NCI-H1417 (cell line): ENCODE results near the gene SLC38A11.
"Not testable (repeated sequence)": the region's sequence is repeated elsewhere in the genome, so short reads cannot be mapped to it uniquely, and the experiment has no call there.

Source experiments
- DNase-seq, 3 experiments: peaks; one replicate each; lab custom pipeline; 2025; lab: John Stamatoyannopoulos, UW

Gene SLC38A11, protein sequence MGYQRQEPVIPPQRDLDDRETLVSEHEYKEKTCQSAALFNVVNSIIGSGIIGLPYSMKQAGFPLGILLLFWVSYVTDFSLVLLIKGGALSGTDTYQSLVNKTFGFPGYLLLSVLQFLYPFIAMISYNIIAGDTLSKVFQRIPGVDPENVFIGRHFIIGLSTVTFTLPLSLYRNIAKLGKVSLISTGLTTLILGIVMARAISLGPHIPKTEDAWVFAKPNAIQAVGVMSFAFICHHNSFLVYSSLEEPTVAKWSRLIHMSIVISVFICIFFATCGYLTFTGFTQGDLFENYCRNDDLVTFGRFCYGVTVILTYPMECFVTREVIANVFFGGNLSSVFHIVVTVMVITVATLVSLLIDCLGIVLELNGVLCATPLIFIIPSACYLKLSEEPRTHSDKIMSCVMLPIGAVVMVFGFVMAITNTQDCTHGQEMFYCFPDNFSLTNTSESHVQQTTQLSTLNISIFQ

GRCh38 chr2:164954954-164955701, at the start of gene SLC38A11:
SLC38A11 (minus strand) TSS chr2:164955525; CDS start chr2:164955247, 278 bp downstream.
- no peak for DNase-seq

- no peak for DNase-seq
Measured at GRCh38 chr2:165003443-165004130, 48.3 kb upstream of the SLC38A11 start.

DNA sequence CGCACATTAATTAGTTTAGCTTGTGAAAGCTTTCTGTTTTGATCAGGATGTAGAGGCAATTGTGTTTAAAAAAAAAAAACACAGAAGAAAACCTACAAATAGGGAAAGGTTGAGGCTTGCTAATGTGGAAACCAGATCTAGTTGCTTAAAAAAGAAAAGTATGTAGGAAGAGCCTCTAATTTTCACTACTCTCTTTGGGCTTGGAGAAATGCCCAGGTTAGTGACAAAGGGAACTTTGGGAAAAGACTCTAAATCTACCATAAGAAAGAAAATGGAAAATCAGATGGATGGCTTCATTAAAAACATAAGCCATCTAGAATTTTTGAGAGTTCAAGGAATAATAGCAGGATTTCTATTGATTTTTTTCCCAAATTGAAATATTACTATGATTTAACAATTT, 47.3 kb upstream of the SLC38A11 start:
- no peak for DNase-seq

DNA sequence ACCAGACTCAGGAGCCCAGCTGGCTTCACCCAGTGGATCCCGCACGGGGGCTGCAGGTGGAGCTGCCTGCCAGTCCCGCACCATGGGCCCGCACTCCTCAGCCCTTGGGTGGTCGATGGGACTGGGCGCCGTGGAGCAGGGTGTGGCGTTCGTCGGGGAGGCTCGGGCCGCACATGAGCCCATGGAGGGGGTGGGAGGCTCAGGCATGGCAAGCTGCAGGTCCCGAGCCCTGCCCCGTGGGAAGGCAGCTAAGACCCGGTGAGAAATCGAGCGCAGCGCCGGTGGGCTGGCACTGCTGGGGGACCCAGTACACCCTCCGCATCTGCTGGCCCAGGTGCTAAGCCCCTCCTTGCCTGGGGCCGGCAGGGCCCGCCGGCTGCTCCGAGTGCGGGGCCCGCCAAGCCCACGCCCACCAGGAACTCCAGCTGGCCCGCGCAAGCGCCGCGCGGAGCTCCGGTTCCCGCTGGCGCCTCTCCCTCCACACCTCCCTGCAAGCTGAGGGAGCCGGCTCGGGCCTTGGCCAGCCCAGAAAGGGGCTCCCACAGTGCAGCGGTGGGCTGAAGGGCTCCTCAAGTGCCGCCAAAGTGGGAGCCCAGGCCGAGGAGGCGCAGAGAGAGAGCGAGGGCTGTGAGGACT, 39.5 kb upstream of the SLC38A11 start:
- DNase-seq, result not testable (repeated sequence)

- DNase-seq, result peak in 1 of 3 experiments; percentile 8
Measured at GRCh38 chr2:164993287-164994016, 38.1 kb upstream of the SLC38A11 start.

- peak; percentile 19 to 76 (median 51) for DNase-seq
Measured at GRCh38 chr2:164992818-164993217, 37.5 kb upstream of the SLC38A11 start.

- DNase-seq, result not testable (repeated sequence)
Measured at GRCh38 chr2:164992093-164992454, 36.7 kb upstream of the SLC38A11 start.

DNA sequence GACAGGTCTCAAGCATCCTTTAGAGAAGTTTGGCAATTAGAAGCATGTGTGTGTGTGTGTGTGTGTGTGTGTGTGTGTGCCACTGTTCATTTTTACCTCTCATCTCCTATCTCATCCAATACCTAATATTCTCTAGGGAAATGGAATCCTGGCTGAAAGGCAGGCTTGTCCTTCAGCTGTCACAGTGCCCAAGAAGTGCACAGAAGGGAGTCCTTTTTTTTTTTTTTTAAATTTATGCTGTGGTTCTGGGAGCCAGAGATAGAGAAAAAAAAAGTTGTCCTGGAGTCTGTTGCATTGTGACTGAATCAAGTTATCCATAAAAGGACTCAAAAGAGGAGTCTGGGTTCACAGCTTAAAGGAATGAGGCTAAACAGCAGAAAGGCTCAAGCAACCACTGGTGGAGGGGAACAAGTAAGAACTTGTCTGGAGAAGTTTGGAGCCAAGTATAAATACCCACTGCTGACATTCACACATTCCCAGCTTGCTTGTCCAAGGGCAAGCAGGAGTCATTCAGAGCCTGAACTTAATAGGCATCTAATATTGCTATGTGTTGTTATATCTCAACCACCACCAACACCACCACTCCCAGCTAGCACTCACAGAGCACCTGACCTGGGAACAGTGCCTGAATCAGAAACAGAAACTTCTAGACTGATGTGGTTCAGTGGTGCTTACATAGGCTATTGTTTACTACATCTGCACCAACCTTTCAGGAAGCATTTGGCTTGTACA, 36.2 kb upstream of the SLC38A11 start:
- DNase-seq, result not testable (repeated sequence)

GRCh38 chr2:164990953-164991352, 35.6 kb upstream of the SLC38A11 start:
- not testable (repeated sequence) for DNase-seq

DNA sequence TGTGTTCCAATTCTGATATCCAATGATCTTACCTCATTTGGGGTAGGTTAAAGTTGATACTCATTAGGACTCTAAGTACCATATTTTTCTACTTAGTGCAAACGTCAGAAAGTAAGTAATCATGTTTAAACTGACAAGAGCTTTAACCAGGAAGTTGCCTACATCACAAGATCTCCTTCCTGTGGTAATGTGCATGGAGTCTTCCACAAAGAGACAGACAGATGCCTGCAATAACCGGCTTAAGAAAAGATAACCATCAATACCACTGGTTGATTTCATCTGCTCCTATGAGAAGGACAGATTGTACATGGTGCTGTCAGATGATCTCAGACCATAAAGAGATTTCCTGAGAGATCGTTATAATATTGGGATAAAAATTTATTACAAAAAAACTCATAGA, 33.5 kb upstream of the SLC38A11 start:
- not testable (repeated sequence) for DNase-seq

GRCh38 chr2:164986027-164986426, 30.7 kb upstream of the SLC38A11 start:
- DNase-seq, result not testable (repeated sequence)

GRCh38 chr2:164984428-164984827, 29.1 kb upstream of the SLC38A11 start:
- no peak for DNase-seq

- no peak for DNase-seq
Measured at GRCh38 chr2:164981217-164981990, 26.1 kb upstream of the SLC38A11 start.

DNA sequence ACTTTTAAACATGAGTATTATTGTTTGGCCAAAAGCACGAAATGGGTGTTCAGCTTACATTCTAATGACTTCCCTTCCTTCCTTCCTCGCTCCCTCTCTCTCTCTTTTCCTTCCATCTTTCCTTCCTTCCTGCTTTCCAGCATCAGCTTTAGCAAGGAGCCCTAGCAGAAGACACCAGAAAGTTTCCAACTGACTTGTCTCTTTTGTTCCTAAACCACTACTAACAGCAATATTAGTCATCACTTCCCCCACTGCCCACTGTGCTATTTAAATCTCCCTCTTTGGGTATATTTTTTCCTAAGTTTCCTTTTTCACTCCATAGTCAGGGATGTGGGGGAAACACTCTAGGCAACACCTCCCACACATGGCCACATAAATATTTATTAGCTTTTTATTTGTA, 25.4 kb upstream of the SLC38A11 start:
- not testable (repeated sequence) for DNase-seq

DNA sequence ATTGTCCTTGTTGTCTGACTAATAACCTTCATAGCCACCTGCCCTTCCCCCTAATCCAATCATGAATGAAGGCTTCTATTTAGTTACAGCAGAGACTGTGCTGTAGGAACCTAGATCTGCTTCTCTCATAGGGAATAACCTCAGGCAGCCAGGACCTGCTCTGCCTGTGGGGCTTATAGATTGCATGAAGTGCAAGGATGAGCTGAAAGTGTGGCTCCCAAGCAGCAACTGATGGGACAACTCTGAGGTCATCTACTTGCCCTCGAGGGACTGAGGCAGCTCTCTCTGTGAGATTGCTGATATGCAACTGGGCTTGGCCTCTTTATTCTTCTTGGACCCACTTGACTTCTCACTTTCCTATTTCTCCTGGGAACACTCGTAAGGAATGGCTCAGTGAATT, 23.8 kb upstream of the SLC38A11 start:
- DNase-seq, result no peak

DNA sequence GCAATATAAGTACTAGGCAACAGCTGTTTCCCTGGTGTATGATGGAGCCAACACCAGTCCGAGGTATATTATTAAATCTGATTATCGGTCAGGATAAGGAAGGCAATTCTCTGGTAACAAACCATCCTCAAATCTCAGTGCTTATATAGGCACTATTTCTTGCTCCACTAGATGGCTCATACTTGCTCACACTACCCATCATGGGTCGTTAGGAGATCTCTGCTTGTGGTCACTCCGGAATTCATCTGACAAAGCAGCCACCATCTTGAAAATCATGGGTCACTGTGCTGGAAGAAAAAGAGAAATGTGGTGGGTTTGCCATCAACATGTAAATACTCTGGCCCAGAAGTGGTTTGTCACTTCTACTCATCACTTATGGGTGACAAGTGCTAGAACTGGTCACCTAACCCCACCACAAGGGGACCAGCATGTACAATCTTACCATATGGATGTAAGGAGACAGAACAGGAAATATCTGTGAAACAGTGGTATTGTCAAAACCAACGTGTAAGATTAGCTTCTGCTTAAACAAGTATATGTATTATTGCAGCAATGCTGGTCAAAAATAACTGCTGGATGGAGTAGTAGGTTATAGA, 21.6 kb upstream of the SLC38A11 start:
- DNase-seq, result not testable (repeated sequence)

GRCh38 chr2:164976301-164976700, 21.0 kb upstream of the SLC38A11 start:
- DNase-seq, result no peak

DNA sequence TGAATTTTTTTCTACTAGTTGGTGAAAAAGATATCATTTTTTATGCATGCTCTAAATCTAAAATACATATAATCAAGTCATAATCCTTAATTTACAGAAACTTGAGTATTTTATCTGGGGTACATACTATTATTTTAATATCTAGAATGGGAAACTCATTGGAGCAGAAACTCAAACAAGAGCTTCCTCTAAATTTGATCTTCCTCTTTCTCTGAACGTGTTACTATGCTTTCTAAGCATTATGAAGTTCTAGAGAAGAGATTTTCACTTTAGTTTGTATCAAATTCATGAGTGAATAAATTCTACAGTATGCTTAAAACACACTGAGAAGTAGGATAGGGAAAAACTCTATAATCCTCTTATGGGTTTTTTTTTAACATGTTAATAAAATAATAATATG, 20.6 kb upstream of the SLC38A11 start:
- DNase-seq, result no peak

DNA sequence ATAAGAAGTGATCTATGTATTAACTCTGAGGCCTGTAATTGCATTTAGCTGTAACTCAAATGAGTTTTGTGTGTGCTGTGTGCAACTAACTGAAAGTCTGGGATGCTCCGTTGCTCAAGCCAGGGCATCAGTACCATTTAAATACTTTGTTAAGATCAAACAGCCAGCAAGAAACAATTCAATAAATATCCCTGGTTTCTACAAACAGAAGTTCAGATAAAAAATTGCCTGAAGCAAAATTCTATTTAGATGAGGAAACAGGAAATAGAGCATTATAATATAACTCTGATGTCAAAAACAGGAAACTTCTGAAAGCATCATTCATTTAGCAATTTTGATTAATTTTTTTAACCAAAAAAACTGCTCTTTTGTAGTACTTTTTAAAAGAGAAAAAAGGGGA, 18.9 kb upstream of the SLC38A11 start:
- DNase-seq, result no peak
